ENCODE results near the gene LRRC15. TPM values are rescaled to one million over a fixed set of nuclear protein-coding genes. Genes with fewer than 3 reads are reported as not detected.

Gene LRRC15
- total RNA-seq, 1 experiment from 2014 or later, result 0.28 TPM

- in situ Hi-C loops (cut with HindIII; ENCODE audit: low pct_unique_long_range_greater_than_20kb, low sequenced_read_pairs) (no loop called here), intact Hi-C loops (cut with micrococcal nuclease; ENCODE audit: unreplicated experiment) (no loop called here)
- Histone ChIP-seq H3K9me3 (ENCODE audit: control insufficient read depth, insufficient read depth, low read depth, low read length) (no peaks in the 10 kb centered on the region), H3K27me3 (ENCODE audit: control insufficient read depth, insufficient read depth, low read length) (0 out of 2 replicates have a peak, but pooled peaks cover 3% of the 10 kb centered on the region), H3K4me1 (ENCODE audit: control insufficient read depth, insufficient read depth, low read length) (peaks cover 11% of the 10 kb centered on the region), H3K4me3 (ENCODE audit: low read depth in 2 of 2, low read length in 2 of 2) (no peak overlapping the region), H3K36me3 (ENCODE audit: control insufficient read depth, insufficient read depth, low read length) (no peaks in the 10 kb centered on the region), H3K27ac (ENCODE audit: low read length) (no peak overlapping the region)
- POLR2A ChIA-PET, result no interaction called here
- ATAC-seq, result no peak
- no peak for DNase-seq (ENCODE audit: low read depth, low spot score)
- no TSS peak for BruUV-seq (replicated peaks)
- TF ChIP-seq TCF7L2 (IDR thresholded peaks at IDR 0.05; ENCODE audit: low read depth, low read length) (no peak), REST (IDR thresholded peaks at IDR 0.05; ENCODE audit: insufficient read depth in 1 of 2, low read depth in 2 of 2, low read length in 1 of 2) (no peak), CTCF (IDR thresholded peaks at IDR 0.05) (no peak), POLR2AphosphoS5 (IDR thresholded peaks at IDR 0.05; ENCODE audit: low read depth, low read length) (no peak), SIN3A (IDR thresholded peaks at IDR 0.05; ENCODE audit: borderline replicate concordance, insufficient read depth, low read depth, low read length) (no peak)
- CTCF ChIA-PET, result no interaction called here
These were observed 3.5 kb upstream of the LRRC15 start for GRCh38 chr3:194373028-194373427.

- Histone ChIP-seq H3K4me3 (ENCODE audit: low read depth in 2 of 2, low read length in 2 of 2) (no peak overlapping the region), H3K4me1 (ENCODE audit: control insufficient read depth, insufficient read depth, low read length) (peaks cover 11% of the 10 kb centered on the region), H3K27ac (ENCODE audit: low read length) (no peak overlapping the region), H3K27me3 (ENCODE audit: control insufficient read depth, insufficient read depth, low read length) (0 out of 2 replicates have a peak, but pooled peaks cover 3% of the 10 kb centered on the region), H3K36me3 (ENCODE audit: control insufficient read depth, insufficient read depth, low read length) (no peaks in the 10 kb centered on the region), H3K9me3 (ENCODE audit: control insufficient read depth, insufficient read depth, low read depth, low read length) (no peaks in the 10 kb centered on the region)
- intact Hi-C loops (cut with micrococcal nuclease; ENCODE audit: unreplicated experiment) (no loop called here), in situ Hi-C loops (cut with HindIII; ENCODE audit: low pct_unique_long_range_greater_than_20kb, low sequenced_read_pairs) (no loop called here)
- ATAC-seq (no peak), DNase-seq (ENCODE audit: low read depth, low spot score) (no peak)
- CTCF ChIA-PET, result interaction anchor here (0.7 to 1.1 kb wide), 2 partner anchors 37 to 223 kb away, joined by 4 to 8 read pairs; no protein-coding TSS in a partner anchor
- POLR2A ChIA-PET, result no interaction called here
- no TSS peak for BruUV-seq (replicated peaks)
- TF ChIP-seq SIN3A (IDR thresholded peaks at IDR 0.05; ENCODE audit: borderline replicate concordance, insufficient read depth, low read depth, low read length) (no peak), TCF7L2 (IDR thresholded peaks at IDR 0.05; ENCODE audit: low read depth, low read length) (no peak), CTCF (IDR thresholded peaks at IDR 0.05) (no peak), REST (IDR thresholded peaks at IDR 0.05; ENCODE audit: insufficient read depth in 1 of 2, low read depth in 2 of 2, low read length in 1 of 2) (no peak), POLR2AphosphoS5 (IDR thresholded peaks at IDR 0.05; ENCODE audit: low read depth, low read length) (no peak)
These were observed 1.2 kb upstream of the LRRC15 start for GRCh38 chr3:194370753-194371152.
